Thyroid gland (tissue), 4 donors: ENCODE measurements around the gene TCEAL7.

Experiments
- POLR2A ChIP-seq, 2 donors: fragments of 450-650 bp; IDR thresholded peaks; one replicate each; pipeline ENCODE4 v1.6.1; 2017; ENCODE audit warnings: antibody characterized with exemption in 2 of 2, mild to moderate bottlenecking in 2 of 2, moderate library complexity in 1 of 2
- TF ChIP-seq, protein P1 (sequence below), 6 experiments: fragments of 200-600 bp in 3 of 6; fragments of 450-650 bp in 3 of 6; sonication (generic) in 3 of 6; IDR thresholded peaks; one replicate each; pipeline ENCODE4 v1.5.1; 2016 to 2019; ENCODE audit warnings: antibody characterized with exemption in 6 of 6, mild to moderate bottlenecking in 2 of 6, inconsistent platforms in 1 of 6, moderate library complexity in 1 of 6

DNA sequence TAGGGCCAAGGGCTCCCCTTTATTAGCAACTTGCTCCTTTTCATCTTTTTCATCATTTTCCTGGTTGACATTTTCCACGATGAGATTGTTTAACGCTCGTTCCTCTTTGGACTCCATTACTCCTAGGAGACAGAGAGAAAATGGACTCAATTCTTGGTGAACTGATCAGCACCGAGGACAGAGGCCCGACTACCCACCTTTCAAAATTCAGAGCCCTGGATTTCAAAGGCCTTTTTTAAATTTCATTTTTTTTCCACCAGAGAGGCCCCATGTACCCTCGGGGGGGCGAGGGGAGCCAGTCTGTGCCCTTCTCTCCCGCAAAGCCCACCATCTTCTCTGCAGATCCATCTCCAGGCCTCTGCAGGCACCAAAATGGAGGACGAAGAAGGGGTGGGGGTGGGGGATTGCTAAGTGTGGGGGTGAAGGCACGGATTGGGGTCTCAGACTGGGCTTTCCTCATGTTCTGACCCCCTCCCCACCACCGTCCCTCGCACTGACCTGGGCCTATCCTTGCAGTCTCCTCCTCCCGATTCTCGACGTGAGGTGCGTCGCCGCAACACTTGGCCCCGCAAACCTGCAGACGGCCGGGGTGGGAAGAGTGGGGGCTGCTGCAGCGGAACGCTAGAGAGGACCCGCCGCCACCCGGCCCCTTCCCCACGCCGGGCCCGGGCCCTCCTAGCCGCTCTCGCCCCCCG lies 20.0 kb upstream of the TCEAL7 start:
- TF ChIP-seq, protein P1, sequence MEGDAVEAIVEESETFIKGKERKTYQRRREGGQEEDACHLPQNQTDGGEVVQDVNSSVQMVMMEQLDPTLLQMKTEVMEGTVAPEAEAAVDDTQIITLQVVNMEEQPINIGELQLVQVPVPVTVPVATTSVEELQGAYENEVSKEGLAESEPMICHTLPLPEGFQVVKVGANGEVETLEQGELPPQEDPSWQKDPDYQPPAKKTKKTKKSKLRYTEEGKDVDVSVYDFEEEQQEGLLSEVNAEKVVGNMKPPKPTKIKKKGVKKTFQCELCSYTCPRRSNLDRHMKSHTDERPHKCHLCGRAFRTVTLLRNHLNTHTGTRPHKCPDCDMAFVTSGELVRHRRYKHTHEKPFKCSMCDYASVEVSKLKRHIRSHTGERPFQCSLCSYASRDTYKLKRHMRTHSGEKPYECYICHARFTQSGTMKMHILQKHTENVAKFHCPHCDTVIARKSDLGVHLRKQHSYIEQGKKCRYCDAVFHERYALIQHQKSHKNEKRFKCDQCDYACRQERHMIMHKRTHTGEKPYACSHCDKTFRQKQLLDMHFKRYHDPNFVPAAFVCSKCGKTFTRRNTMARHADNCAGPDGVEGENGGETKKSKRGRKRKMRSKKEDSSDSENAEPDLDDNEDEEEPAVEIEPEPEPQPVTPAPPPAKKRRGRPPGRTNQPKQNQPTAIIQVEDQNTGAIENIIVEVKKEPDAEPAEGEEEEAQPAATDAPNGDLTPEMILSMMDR (IDR thresholded peaks at IDR 0.05): no peak
- no peak for TF ChIP-seq POLR2A (IDR thresholded peaks at IDR 0.05)
